ENCODE results near the gene GRHPR. TPM values are rescaled to one million over a fixed set of nuclear protein-coding genes. Genes with fewer than 3 reads are reported as not detected.

GRHPR gene
- polyA plus RNA-seq, 1 of the 3 experiments (the other 2 are of a cell fraction) = 206 TPM

DNA sequence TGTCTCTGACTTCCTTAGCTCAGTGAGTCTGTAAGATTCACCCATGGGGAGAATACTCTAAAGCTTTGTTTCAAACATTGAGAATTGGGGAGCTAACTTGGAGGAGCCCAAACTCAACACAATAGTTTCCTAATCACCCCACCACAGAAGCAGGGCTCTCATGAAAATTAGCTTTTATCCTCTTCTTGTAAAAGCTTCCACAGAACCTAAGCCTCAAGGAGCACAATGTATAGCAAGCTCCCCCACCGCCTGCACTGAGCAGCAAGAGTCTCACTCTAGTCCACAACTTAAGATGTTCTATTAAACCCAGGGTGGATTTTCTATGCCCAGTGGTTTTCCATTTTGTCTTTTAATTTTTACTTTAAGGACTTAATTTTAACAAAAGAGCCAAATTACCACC lies 48.9 kb upstream of the GRHPR start:
- H3K27me3 ChIP-seq (ENCODE audit: insufficient read depth) = no peaks in the 10 kb centered on the region
- no peaks in the 10 kb centered on the region for H3K4me1 ChIP-seq (ENCODE audit: control insufficient read depth in 1 of 2, insufficient read depth in 2 of 2, low read depth in 1 of 2, low read length in 1 of 2)
- no peak for DNase-seq
- H3K36me3 ChIP-seq (replicated peaks in 1 of 2; ENCODE audit: control insufficient read depth in 1 of 2, insufficient read depth in 2 of 2, low read length in 1 of 2) = no peaks in the 10 kb centered on the region
- H3K9ac ChIP-seq = no peak overlapping the region
- H3K79me2 ChIP-seq (ENCODE audit: insufficient read depth) = no peaks in the 10 kb centered on the region
- no peaks in the 10 kb centered on the region for H3F3A ChIP-seq (replicated peaks; ENCODE audit: insufficient read depth)
- H3K4me3 ChIP-seq (ENCODE audit: low read depth in 2 of 2, low read length in 1 of 2) = no peak overlapping the region
- WGBS (ENCODE audit: low lambda C conversion rate) = 88% methylated on average over 1 of the region's 1 CpG
- CTCF ChIA-PET = no interaction called here
- H4K20me1 ChIP-seq (ENCODE audit: insufficient read depth) = no peaks in the 10 kb centered on the region
- H3K4me2 ChIP-seq = no peak overlapping the region
- POLR2A ChIA-PET = no interaction called here
- H3K27ac ChIP-seq (ENCODE audit: low read depth in 2 of 2, low read length in 1 of 2) = no peak overlapping the region
- TF ChIP-seq RFX5 (IDR thresholded peaks at IDR 0.05; ENCODE audit: low read length) (no peak), ELF1 (IDR thresholded peaks at IDR 0.05) (no peak), NFIC (IDR thresholded peaks at IDR 0.05; ENCODE audit: borderline replicate concordance) (no peak), SIN3A (IDR thresholded peaks at IDR 0.05; ENCODE audit: borderline replicate concordance, low read depth, low read length) (no peak), MXI1 (IDR thresholded peaks at IDR 0.05; ENCODE audit: low read depth, low read length) (no peak), EP300 (IDR thresholded peaks at IDR 0.05; ENCODE audit: borderline replicate concordance in 1 of 2, low read depth in 1 of 2, low read length in 1 of 2) (no peak), GABPA (IDR thresholded peaks at IDR 0.05; ENCODE audit: low read depth) (no peak), RXRA (IDR thresholded peaks at IDR 0.05; ENCODE audit: borderline replicate concordance, low read depth) (no peak), CHD2 (IDR thresholded peaks at IDR 0.05; ENCODE audit: low read length, partially characterized antibody) (no peak)
- TF ChIP-seq, protein P1, sequence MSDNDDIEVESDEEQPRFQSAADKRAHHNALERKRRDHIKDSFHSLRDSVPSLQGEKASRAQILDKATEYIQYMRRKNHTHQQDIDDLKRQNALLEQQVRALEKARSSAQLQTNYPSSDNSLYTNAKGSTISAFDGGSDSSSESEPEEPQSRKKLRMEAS (IDR thresholded peaks at IDR 0.05; ENCODE audit: low read depth) = no peak
- TF ChIP-seq, protein P2, sequence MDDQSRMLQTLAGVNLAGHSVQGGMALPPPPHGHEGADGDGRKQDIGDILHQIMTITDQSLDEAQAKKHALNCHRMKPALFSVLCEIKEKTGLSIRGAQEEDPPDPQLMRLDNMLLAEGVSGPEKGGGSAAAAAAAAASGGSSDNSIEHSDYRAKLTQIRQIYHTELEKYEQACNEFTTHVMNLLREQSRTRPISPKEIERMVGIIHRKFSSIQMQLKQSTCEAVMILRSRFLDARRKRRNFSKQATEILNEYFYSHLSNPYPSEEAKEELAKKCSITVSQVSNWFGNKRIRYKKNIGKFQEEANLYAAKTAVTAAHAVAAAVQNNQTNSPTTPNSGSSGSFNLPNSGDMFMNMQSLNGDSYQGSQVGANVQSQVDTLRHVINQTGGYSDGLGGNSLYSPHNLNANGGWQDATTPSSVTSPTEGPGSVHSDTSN (IDR thresholded peaks at IDR 0.05) = no peak
- TF ChIP-seq, protein P3, sequence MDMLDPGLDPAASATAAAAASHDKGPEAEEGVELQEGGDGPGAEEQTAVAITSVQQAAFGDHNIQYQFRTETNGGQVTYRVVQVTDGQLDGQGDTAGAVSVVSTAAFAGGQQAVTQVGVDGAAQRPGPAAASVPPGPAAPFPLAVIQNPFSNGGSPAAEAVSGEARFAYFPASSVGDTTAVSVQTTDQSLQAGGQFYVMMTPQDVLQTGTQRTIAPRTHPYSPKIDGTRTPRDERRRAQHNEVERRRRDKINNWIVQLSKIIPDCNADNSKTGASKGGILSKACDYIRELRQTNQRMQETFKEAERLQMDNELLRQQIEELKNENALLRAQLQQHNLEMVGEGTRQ (IDR thresholded peaks at IDR 0.05; ENCODE audit: borderline replicate concordance, low read depth, low read length) = no peak
- TF ChIP-seq, protein P4, sequence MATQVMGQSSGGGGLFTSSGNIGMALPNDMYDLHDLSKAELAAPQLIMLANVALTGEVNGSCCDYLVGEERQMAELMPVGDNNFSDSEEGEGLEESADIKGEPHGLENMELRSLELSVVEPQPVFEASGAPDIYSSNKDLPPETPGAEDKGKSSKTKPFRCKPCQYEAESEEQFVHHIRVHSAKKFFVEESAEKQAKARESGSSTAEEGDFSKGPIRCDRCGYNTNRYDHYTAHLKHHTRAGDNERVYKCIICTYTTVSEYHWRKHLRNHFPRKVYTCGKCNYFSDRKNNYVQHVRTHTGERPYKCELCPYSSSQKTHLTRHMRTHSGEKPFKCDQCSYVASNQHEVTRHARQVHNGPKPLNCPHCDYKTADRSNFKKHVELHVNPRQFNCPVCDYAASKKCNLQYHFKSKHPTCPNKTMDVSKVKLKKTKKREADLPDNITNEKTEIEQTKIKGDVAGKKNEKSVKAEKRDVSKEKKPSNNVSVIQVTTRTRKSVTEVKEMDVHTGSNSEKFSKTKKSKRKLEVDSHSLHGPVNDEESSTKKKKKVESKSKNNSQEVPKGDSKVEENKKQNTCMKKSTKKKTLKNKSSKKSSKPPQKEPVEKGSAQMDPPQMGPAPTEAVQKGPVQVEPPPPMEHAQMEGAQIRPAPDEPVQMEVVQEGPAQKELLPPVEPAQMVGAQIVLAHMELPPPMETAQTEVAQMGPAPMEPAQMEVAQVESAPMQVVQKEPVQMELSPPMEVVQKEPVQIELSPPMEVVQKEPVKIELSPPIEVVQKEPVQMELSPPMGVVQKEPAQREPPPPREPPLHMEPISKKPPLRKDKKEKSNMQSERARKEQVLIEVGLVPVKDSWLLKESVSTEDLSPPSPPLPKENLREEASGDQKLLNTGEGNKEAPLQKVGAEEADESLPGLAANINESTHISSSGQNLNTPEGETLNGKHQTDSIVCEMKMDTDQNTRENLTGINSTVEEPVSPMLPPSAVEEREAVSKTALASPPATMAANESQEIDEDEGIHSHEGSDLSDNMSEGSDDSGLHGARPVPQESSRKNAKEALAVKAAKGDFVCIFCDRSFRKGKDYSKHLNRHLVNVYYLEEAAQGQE (IDR thresholded peaks at IDR 0.05; ENCODE audit: low read depth, low read length) = no peak
- TF ChIP-seq, protein P5, sequence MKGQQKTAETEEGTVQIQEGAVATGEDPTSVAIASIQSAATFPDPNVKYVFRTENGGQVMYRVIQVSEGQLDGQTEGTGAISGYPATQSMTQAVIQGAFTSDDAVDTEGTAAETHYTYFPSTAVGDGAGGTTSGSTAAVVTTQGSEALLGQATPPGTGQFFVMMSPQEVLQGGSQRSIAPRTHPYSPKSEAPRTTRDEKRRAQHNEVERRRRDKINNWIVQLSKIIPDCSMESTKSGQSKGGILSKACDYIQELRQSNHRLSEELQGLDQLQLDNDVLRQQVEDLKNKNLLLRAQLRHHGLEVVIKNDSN (IDR thresholded peaks at IDR 0.05; ENCODE audit: borderline replicate concordance, low read depth) = no peak
- no peaks in the 10 kb centered on the region for H3K9me2 ChIP-seq
- no peak overlapping the region for H2AFZ ChIP-seq (ENCODE audit: low read depth)
- no peaks in the 10 kb centered on the region for H3K9me3 ChIP-seq

All from SK-N-SH (cell line).